Gastrocnemius medialis (tissue), 4 donors: ENCODE results near the gene ACTR3.

Source experiments
- CTCF ChIP-seq, 5 experiments: fragments of 450-650 bp in 3 of 5; fragments of 200-600 bp in 2 of 5; sonication (generic) in 2 of 5; IDR thresholded peaks in 4 of 5; conservative IDR thresholded peaks in 1 of 5; 1 replicate in 4 of 5; 2 replicates in 1 of 5; pipeline ENCODE4 v1.5.1; 2016 to 2019; ENCODE audit warnings: antibody characterized with exemption in 5 of 5, mild to moderate bottlenecking in 3 of 5, moderate library complexity in 3 of 5
- POLR2A ChIP-seq, 2 donors: fragments of 450-650 bp; IDR thresholded peaks; one replicate each; pipeline ENCODE4 v1.6.1; 2017; ENCODE audit warnings: antibody characterized with exemption in 2 of 2, mild to moderate bottlenecking in 2 of 2, moderate library complexity in 2 of 2

GRCh38 chr2:113842919-113843736, 46.8 kb upstream of the ACTR3 start:
- TF ChIP-seq CTCF (IDR thresholded peaks at IDR 0.05 in 4 of 5, conservative IDR thresholded peaks at IDR 0.05 in 1 of 5) (no peak), POLR2A (IDR thresholded peaks at IDR 0.05) (no peak)
